ENCODE data around the gene ACACB.

DNA sequence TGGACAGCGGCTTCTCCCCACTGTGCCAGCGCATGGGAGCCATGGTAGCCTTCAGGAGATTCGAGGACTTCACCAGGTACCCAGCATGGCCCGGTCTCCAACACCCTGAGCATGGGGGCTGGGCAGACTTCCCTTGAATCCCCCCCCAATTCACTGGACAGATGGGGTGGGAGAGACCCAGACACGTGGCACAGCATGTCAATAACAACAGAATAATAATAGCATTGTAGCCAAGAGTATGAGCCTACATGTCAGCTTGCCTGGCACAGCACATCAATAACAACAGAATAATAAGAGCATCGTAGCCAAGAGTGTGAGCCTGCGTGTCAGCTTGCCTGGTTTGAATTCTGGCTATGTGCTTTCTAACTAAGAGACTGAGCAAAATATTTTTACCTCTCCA, 116.3 kb downstream of the ACACB start:
- TF ChIP-seq POLR2A (IDR thresholded peaks at IDR 0.05; ENCODE audit: low read depth, low read length) (no peak), TAF1 (IDR thresholded peaks at IDR 0.05; ENCODE audit: low read depth, low read length) (no peak)
